Stimulated activated memory B cell treated with anti-CD40 and anti-IgM and Interleukin-4, amounts not matched to agents 10 μg/mL and 1 μg/mL and 100 μg/mL, for 72 hours (primary cell): Measurements from ENCODE around the gene AKT3.

Experiments used
- ATAC-seq: fragments of 150-1000 bp; cut with Tn5 transposase; 2 replicates; pipeline ENCODE4 v1.10.0; 2021
- H3K27ac Mint-ChIP-seq: one replicate; pipeline ENCODE4 v1.8.0; 2022; ENCODE audit warnings: mild to moderate bottlenecking, mixed read lengths
- H3K27me3 Mint-ChIP-seq: one replicate; pipeline ENCODE4 v1.8.0; 2022; ENCODE audit warnings: mixed read lengths
- H3K36me3 Mint-ChIP-seq: one replicate; pipeline ENCODE4 v1.8.0; 2022; ENCODE audit warnings: mixed read lengths
- H3K4me1 Mint-ChIP-seq: one replicate; pipeline ENCODE4 v1.8.0; 2022; ENCODE audit warnings: mixed read lengths
- H3K4me3 Mint-ChIP-seq: one replicate; pipeline ENCODE4 v1.8.0; 2022; ENCODE audit warnings: mild to moderate bottlenecking, moderate library complexity, mixed read lengths
- H3K9me3 Mint-ChIP-seq: one replicate; pipeline ENCODE4 v1.8.0; 2022; ENCODE audit warnings: mixed read lengths

Gene AKT3

GRCh38 chr1:243482141-243483022 is 367.7 kb downstream of the AKT3 start:
- H3K9me3 Mint-ChIP-seq, result peaks cover 3% of the 10 kb centered on the region
- H3K4me1 Mint-ChIP-seq, result peaks cover 23% of the 10 kb centered on the region
- H3K27ac Mint-ChIP-seq, result peak overlapping the region; percentile 9
- peak overlapping the region; percentile 50 for H3K4me3 Mint-ChIP-seq
- no peak for ATAC-seq
- H3K27me3 Mint-ChIP-seq, result no peaks in the 10 kb centered on the region
- peaks cover 20% of the 10 kb centered on the region for H3K36me3 Mint-ChIP-seq

- H3K9me3 Mint-ChIP-seq, result peaks cover 6% of the 10 kb centered on the region
- peaks cover 23% of the 10 kb centered on the region for H3K36me3 Mint-ChIP-seq
- no peak for ATAC-seq
- no peaks in the 10 kb centered on the region for H3K27me3 Mint-ChIP-seq
- no peak overlapping the region for H3K4me3 Mint-ChIP-seq
- H3K27ac Mint-ChIP-seq, result no peak overlapping the region
- H3K4me1 Mint-ChIP-seq, result peaks cover 23% of the 10 kb centered on the region
Observed at GRCh38 chr1:243481101-243481500, 368.9 kb downstream of the AKT3 start.

GRCh38 chr1:243477731-243478290 is 372.2 kb downstream of the AKT3 start:
- ATAC-seq, result no peak
- Mint-ChIP-seq H3K4me3 (no peak overlapping the region), H3K9me3 (peaks cover 6% of the 10 kb centered on the region), H3K4me1 (peaks cover 29% of the 10 kb centered on the region), H3K27me3 (no peaks in the 10 kb centered on the region), H3K27ac (no peak overlapping the region), H3K36me3 (peaks cover 38% of the 10 kb centered on the region)

- H3K9me3 Mint-ChIP-seq, result peaks cover 6% of the 10 kb centered on the region
- no peak for ATAC-seq
- no peak overlapping the region for H3K27ac Mint-ChIP-seq
- no peaks in the 10 kb centered on the region for H3K27me3 Mint-ChIP-seq
- H3K4me1 Mint-ChIP-seq, result peaks cover 25% of the 10 kb centered on the region
- no peak overlapping the region for H3K4me3 Mint-ChIP-seq
- H3K36me3 Mint-ChIP-seq, result peaks cover 39% of the 10 kb centered on the region
Observed at GRCh38 chr1:243475966-243476365, 374.1 kb downstream of the AKT3 start.

- no peaks in the 10 kb centered on the region for H3K27me3 Mint-ChIP-seq
Observed at GRCh38 chr1:243474906-243475305, 375.1 kb downstream of the AKT3 start.

GRCh38 chr1:243474136-243474881 is 375.7 kb downstream of the AKT3 start:
- H3K9me3 Mint-ChIP-seq, result peaks cover 3% of the 10 kb centered on the region
- ATAC-seq, result no peak
- no peaks in the 10 kb centered on the region for H3K27me3 Mint-ChIP-seq
- H3K4me3 Mint-ChIP-seq, result no peak overlapping the region
- peaks cover 46% of the 10 kb centered on the region for H3K36me3 Mint-ChIP-seq
- H3K4me1 Mint-ChIP-seq, result peaks cover 24% of the 10 kb centered on the region
- H3K27ac Mint-ChIP-seq, result no peak overlapping the region

More at GRCh38 chr1:243474906-243475305, 375.1 kb downstream of the AKT3 start:
- no peak for ATAC-seq
- H3K4me3 Mint-ChIP-seq, result no peak overlapping the region
- H3K9me3 Mint-ChIP-seq, result peaks cover 3% of the 10 kb centered on the region
- no peak overlapping the region for H3K27ac Mint-ChIP-seq
- H3K4me1 Mint-ChIP-seq, result peaks cover 24% of the 10 kb centered on the region
- peaks cover 45% of the 10 kb centered on the region for H3K36me3 Mint-ChIP-seq

GRCh38 chr1:243473227-243474135 is 376.6 kb downstream of the AKT3 start:
- Mint-ChIP-seq H3K4me3 (no peak overlapping the region), H3K4me1 (peaks cover 24% of the 10 kb centered on the region), H3K36me3 (peaks cover 46% of the 10 kb centered on the region), H3K27me3 (no peaks in the 10 kb centered on the region), H3K9me3 (peaks cover 3% of the 10 kb centered on the region), H3K27ac (no peak overlapping the region)
- no peak for ATAC-seq

GRCh38 chr1:243471754-243472745 is 378.0 kb downstream of the AKT3 start:
- Mint-ChIP-seq H3K27me3 (no peaks in the 10 kb centered on the region), H3K27ac (no peak overlapping the region), H3K9me3 (peaks cover 3% of the 10 kb centered on the region), H3K4me3 (no peak overlapping the region), H3K36me3 (peaks cover 42% of the 10 kb centered on the region), H3K4me1 (peaks cover 24% of the 10 kb centered on the region)
- peak; percentile 82 for ATAC-seq

GRCh38 chr1:243471026-243471685 is 378.9 kb downstream of the AKT3 start:
- Mint-ChIP-seq H3K9me3 (no peaks in the 10 kb centered on the region), H3K4me1 (peaks cover 24% of the 10 kb centered on the region), H3K4me3 (no peak overlapping the region), H3K36me3 (peaks cover 36% of the 10 kb centered on the region), H3K27ac (no peak overlapping the region), H3K27me3 (no peaks in the 10 kb centered on the region)
- ATAC-seq, result no peak

GRCh38 chr1:243470502-243470901 is 379.5 kb downstream of the AKT3 start:
- no peaks in the 10 kb centered on the region for H3K9me3 Mint-ChIP-seq
- H3K27ac Mint-ChIP-seq, result no peak overlapping the region
- H3K4me1 Mint-ChIP-seq, result peaks cover 24% of the 10 kb centered on the region
- no peaks in the 10 kb centered on the region for H3K27me3 Mint-ChIP-seq
- ATAC-seq, result no peak
- no peak overlapping the region for H3K4me3 Mint-ChIP-seq
- peaks cover 32% of the 10 kb centered on the region for H3K36me3 Mint-ChIP-seq

- H3K4me3 Mint-ChIP-seq, result no peak overlapping the region
- peaks cover 38% of the 10 kb centered on the region for H3K36me3 Mint-ChIP-seq
- no peak for ATAC-seq
- H3K4me1 Mint-ChIP-seq, result peaks cover 24% of the 10 kb centered on the region
- no peaks in the 10 kb centered on the region for H3K27me3 Mint-ChIP-seq
- no peaks in the 10 kb centered on the region for H3K9me3 Mint-ChIP-seq
- no peak overlapping the region for H3K27ac Mint-ChIP-seq
Observed at GRCh38 chr1:243469497-243469896, 380.5 kb downstream of the AKT3 start.

GRCh38 chr1:243465738-243466137 is 384.3 kb downstream of the AKT3 start:
- peaks cover 39% of the 10 kb centered on the region for H3K36me3 Mint-ChIP-seq
- no peaks in the 10 kb centered on the region for H3K4me1 Mint-ChIP-seq
- no peak overlapping the region for H3K27ac Mint-ChIP-seq
- no peaks in the 10 kb centered on the region for H3K27me3 Mint-ChIP-seq
- no peak overlapping the region for H3K4me3 Mint-ChIP-seq
- H3K9me3 Mint-ChIP-seq, result no peaks in the 10 kb centered on the region
- peak; percentile 16 for ATAC-seq

- H3K36me3 Mint-ChIP-seq, result peaks cover 39% of the 10 kb centered on the region
- H3K4me1 Mint-ChIP-seq, result no peaks in the 10 kb centered on the region
- H3K4me3 Mint-ChIP-seq, result no peak overlapping the region
- H3K27me3 Mint-ChIP-seq, result no peaks in the 10 kb centered on the region
- no peaks in the 10 kb centered on the region for H3K9me3 Mint-ChIP-seq
- no peak for ATAC-seq
- no peak overlapping the region for H3K27ac Mint-ChIP-seq
Observed at GRCh38 chr1:243465081-243465480, 385.0 kb downstream of the AKT3 start.
